Measurements from ENCODE around the gene CCDC6. TPM values are rescaled to one million over a fixed set of nuclear protein-coding genes. Genes with fewer than 3 reads are reported as not detected.

CCDC6 gene
- total RNA-seq, 2 experiments from 2014 or later = 16.8 to 34.4 TPM

DNA sequence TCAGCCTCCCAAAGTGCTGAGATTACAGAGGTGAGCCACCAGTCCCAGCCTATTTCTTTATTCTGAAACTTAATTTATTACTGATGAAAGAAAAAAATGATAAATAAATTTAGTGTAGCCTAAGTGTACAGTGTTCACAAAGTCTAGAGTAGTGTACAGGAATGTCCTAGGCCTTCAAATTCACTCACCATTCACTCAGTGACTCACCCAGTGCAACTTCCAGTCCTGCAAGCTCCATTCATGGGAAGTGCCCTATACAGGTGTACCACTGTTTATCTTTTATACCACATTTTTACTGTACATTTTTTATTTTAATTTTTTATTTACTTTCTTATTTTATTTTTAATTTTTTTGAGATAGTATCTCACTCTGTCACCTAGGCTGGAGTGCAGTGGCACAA lies 165.3 kb downstream of the CCDC6 start:
- no peak for DNase-seq
- H3K4me3 Mint-ChIP-seq = no peak overlapping the region
- no peaks in the 10 kb centered on the region for H3K9me3 Mint-ChIP-seq (ENCODE audit: low read depth)
- H3K36me3 Mint-ChIP-seq = no peaks in the 10 kb centered on the region
- H3K4me1 Mint-ChIP-seq = no peaks in the 10 kb centered on the region
- no peak overlapping the region for H3K27ac Mint-ChIP-seq
- ATAC-seq = no peak
- H3K27me3 Mint-ChIP-seq = peaks cover 16% of the 10 kb centered on the region
- CTCF ChIA-PET = no interaction called here

Other genes starting within 250 kb of the CCDC6 start
- gene SLC16A9, start 196.7 kb downstream of the CCDC6 start, total RNA-seq = under 1 TPM in 1 of 2 experiments, not detected in 1; 0.16 TPM
- not detected for gene MRLN, start 153.1 kb downstream of the CCDC6 start, total RNA-seq

Data from activated CD8-positive, alpha-beta memory T cell treated with anti-CD3 and anti-CD28 coated beads, Interleukin-2, amount 10 ng/mL, durations not matched to agents 7 days and 5 days (primary cell).